Fibroblast of skin of left quadriceps (primary cell): ENCODE results near the gene ZNF593OS.
A peak's percentile ranks its signal among the peaks of the same experiment; 100 is the strongest.

Source experiments
- DNase-seq, 2 experiments: peaks; one replicate each; pipeline ENCODE4 v3.0.0-alpha.2; 2013; ENCODE audit warnings: low read depth in 2 of 2

Gene ZNF593OS

DNA sequence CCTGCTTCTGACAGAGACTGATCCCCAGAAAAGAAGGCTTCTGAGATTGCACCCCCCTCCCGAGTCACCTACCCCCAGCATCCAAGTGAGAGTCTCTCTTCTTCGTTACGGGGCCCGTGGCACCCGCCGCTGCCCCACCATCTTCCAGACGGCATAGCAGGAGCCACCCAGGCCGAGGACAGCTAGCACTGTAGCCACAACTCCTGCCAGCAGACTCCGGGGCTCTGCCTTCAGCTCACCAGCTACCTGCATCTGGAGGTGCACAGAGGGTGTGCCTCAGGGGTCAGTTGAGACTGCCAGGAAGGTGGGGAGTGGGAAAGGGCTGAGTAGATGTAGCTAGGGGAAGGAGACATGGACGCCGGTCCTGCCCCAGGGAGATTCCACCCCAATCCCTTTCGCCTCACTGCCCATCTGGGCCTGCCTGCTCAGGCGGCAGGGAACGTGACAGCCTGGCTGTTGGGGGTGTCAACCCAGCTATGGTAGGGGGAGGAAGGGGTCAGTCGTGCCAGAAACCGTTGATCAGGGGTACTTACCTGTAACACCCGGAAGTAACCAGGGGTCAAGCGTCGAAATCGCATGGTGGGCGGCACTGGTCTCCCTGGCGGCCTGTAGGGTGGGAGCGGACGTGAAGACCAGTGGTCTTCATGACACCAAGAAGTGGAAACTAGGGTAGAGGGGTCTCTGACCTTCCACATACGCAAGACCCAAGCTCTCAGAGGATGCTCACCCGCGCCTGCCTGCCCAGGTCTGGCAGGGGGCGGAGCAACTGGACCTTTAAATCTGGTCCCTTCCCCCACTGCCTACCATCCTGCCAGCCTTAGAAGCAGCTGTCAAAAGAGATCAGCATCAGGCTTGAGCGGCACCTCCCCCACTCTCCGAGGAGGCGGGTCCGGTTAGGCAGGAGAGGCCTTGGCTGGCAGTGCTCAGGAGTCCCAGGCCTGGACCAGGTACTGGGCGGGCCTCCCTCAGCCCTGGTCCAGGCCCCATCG lies at the start of gene ZNF593OS:
ZNF593OS (minus strand) TSS at position 749 of the 989 bp plus-strand sequence; CDS start at position 578, 171 bp downstream.
- no peak for DNase-seq

DNA sequence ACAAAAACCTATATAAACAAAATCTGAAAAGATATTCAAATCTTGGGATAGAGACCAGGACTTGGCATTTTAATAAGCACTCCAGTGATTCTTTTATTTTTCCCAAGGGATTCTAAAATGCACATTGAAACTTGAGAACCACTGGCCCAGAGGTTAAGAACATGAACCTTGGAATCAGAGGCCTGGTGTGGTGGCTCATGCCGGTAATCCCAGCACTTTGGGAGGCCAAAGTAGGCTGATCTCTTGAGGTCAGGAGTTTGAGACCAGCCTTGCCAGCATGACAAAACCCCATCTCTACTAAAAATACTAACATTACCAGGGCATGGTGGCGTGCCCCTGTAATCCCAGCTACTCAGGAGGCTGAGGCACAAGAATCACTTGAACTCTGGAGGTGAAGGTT lies 49.5 kb upstream of the ZNF593OS start:
- no peak for DNase-seq

DNA sequence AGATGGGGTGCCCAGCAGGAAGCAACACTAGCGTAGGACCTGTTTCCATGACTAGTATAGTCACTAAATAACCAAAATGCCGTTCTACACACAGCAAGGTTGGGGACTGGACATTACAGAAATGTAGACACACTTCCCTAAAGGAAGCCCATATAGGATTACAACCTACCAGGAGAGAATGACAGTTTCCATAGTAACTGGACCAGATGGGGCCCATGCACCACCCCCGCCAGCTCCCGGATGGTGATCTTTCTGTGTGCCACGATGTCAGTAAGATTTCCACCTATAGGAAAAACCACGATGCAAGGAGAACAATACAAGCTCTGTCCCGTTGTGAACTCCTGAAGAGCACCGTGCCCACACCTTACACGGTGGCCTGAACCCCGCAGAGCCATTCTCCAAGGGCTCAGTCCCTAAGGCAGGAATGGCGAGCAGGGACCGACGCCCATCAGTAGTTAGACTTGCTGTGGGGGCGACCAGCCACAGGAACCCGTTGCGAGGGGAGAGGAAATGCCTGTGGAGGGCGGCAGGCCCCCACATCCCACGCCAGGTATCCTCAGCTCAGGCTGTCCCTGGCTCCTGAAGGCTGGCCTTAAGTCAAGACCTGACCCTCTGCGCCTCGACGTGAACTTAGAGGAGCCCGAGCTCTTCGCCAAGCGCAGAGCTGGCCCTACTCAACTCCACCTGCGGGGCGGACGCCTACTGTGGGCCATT lies 48.7 kb upstream of the ZNF593OS start:
- no peak for DNase-seq

DNA sequence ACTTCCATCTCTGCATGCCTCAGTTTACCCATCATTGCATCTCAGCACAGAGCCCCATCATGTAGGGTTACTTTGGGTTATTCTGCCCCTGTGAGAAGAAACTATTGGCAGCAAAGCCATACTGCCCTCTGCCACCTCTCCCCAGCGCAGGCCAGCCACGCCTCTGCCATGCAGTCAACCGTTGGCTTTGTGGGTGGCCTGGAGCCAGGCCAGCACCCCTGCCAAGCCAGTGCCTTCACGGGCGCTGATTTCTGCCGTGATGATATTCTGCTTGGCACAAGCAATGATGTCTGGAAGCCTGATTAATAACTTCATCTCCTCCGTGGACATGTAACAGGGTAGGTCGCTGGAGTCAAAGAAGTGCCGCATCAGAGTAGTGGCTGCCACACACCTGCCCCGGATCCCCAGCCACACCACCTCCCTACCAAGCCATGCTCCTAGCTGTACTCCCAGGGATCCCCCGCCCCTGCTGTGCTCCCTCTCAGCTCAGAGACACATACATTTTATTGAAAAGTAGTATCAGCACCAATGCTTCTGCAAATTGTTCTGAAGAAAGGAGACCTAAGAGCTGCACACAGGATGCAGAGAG lies 47.4 kb upstream of the ZNF593OS start:
- DNase-seq: no peak

DNA sequence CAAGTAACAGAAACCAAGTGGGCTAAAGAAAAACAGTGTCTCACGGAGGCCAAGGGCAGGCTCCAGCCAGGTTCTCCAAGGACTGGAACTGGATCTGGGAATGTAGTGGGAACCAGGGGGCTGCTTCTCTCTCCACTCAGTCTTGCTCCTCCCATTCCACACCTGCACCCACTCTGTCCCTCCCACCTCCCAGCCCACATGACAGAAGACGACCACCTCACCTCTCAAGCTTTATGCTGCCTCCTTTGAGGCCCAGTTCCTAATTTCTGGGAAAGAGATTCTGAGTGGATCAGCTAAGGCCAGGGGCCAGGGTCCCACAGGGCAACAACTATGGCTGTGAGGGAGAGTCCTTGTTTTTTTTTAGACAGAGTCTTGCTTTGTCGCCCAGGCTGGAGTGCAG lies 43.6 kb upstream of the ZNF593OS start:
- DNase-seq: no peak

DNA sequence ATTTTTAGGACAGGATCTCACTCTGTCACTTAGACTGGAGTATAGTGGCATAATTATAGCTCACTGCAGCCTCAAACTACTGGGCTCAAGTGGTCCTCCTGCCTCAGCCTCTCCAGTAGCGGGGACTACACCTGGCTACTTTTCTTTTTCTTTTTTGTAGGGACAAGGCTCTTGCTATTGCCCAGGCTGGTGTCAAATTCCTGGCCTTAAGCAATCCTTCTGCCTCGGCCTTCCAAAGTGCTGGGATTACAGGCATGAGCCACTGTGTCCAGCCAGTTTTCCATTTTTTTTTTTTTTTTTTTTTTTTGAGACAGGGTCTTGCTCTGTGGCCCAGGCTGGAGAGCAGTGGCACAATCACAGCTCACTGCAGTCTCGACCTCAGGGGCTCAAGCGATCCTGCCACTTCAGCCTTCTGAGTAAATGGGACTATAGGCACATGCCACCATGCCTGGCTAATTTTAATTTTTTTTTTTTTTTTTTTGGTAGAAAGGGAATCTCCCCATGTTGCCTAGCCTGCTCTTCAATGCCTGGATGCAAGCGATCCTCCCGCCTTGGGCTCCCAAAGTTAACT lies 41.8 kb upstream of the ZNF593OS start:
- DNase-seq: no peak

DNA sequence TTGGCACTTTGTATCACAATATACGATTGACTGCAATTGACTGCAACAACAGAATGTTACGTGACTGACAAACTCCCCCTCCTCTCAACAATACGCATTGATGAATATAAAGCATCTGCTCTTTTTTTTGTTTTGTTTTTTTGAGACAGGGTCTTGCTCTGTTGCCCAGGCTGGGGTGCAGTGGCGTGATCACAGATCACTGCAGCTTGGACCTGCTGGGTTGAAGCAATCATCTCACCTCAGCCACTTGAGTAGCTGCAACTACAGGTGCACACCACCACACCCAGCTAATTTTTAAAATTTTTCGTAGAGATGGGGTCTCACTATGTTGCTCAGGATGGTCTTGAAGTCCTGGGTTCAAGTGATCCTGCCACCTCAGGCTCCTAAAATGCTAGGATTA lies 41.1 kb upstream of the ZNF593OS start:
- no peak for DNase-seq

DNA sequence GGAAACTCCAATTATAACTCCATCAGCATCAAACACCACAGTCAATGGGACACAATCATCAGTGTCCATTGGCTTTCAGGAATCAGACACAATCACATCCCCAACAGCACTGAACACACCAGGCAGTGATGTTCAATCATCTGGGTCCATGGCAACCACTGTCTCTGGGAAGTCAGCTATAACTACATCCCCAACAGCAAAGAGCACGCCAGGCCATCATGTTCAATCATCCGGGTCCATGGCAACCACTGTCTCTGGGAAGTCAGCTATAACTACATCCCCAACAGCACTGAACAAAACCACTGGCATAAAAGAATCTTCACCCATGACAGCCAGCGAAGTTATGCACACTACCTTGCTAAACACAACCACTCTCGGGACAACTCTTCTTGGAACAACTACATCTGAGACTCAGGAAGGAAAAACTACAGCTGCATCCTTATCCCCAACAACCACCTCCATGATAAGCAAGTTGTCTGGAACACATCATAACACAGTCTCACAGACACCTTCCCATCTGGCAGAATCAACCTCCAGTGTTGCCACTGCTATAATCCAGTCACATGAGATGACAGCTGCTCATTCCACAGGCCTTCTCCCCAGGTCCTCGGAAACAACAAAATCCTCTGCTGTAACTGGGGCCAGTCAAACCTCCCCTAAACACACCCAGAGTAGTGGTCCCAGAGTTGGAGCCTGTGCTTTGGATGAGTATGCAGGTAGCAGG lies 38.7 kb upstream of the ZNF593OS start:
- DNase-seq: no peak

DNA sequence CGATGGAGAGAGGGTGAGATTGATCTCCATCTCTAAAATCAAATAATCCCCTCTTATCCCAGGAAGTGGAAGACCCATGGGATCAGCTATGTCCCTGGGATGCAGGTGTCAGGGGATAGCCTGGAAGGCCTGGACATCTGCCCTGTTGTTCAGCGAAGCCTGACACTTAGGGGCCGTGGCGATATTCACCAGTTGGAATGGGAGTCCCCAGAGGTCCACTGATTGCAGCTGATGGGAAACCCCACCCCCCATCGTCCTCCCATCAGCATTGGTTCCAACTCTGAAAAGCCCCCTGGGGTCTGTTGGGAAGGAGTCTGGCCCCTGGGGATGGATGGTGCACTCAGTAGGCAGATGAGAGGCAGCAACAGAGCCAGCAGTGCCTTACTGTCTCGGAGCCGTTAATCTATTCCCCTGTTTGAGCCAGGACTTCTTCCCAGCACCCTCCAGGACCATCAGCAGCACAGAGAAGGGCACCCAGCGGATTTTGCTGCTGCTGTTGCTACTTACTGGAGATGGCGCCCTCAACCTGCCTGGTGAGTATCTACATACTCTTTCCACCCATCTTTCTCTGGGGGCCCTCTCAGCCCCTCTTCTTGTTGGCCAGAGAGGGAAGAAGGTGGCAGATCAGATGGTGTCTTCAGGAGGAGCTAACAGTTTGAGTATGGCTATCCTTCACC lies 32.1 kb upstream of the ZNF593OS start:
- no peak for DNase-seq

DNA sequence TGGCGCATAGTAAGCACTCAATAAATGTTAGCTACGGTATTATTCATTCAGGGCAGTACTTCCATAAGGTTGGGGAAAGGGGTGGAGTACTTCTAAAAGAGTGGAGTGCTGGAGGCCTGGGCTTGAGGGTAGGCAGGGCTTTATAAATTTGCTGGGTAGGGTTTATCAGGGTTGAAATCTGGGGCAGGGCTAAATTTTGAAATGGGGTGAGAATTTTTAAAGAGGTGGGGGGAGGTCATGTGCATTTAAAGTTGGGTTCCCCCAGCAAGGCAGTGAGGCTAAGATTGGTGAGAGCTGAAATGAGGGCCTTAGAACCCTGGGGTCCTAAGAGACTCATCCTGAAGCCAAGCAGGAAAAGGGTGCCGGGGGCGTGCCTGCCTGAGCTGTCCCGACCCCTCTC lies 28.8 kb upstream of the ZNF593OS start:
- DNase-seq: no peak

DNA sequence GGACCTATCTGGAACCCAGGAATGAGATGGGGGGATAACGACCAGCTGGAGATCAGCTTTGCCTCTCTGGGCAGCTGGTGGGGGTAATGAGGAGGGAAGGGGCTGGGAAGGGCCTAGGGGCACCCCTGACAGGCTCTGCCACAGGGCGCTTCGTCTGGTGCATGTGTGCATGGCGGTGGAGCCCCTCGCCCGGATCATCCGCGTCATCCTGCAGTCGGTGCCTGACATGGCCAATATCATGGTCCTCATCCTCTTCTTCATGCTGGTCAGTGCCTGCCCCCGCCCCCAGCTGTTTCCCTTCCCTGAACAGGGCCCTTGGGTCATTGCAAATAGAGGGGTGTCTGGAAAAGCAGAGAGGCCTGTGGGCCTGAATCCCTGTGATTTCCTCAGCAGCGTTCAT lies 26.2 kb upstream of the ZNF593OS start:
- DNase-seq: no peak

DNA sequence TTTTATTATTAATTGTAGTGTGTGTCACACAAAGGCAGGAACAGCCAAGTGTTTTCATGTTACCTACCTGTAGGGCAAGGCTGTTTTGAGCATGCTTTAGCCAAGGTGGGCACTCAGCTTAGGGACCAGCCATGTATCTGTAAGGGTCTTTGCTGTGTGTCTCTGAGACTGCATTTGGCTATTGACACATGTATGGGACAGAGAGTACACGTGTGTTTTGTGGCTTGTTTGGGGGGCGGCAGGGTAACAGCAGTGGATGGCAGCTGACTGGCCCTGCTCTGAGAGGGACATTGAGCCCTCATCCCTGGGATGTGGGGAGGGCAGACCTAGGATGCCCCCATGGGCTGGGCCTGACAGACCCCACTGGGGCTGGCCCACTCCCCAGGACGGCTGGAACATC lies 25.7 kb upstream of the ZNF593OS start:
- DNase-seq: no peak

DNA sequence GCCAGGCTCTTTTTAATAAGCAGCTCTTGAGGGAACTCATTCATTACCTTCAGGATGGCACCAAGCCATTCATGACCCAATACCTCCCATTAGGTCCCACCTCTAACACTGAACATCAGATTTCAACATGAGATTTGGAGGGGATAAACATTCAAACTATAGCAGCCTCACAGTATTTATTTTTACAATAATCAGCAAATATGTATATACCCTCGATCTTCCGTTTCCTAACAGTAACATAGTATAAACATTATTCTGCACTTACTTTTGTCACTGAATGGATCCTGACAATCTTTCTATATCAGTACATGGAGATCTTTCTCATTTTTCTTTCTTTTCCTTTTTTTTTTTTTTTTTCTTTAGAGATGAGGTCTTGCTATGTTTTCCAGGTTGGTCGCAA lies 24.2 kb upstream of the ZNF593OS start:
- no peak for DNase-seq

DNA sequence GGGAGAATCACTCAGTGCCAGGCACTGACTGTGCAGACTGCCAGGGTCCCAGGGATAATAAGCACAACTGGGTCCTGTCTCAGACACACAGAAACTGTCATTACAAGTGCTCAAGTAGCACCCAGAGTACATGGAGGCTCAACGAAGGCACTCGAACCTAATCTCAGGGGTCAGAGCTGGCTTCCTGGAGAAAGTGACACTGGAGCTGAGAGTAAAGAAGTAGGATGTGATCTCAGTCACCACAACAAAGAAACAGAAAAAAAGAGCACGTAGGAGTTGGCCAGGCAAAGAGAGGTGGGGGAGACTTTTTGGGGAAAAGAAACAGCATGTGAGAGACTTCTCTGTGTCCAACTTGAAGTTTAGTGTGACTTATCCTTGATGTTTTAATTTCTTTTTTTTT lies 20.1 kb upstream of the ZNF593OS start:
- DNase-seq: no peak

DNA sequence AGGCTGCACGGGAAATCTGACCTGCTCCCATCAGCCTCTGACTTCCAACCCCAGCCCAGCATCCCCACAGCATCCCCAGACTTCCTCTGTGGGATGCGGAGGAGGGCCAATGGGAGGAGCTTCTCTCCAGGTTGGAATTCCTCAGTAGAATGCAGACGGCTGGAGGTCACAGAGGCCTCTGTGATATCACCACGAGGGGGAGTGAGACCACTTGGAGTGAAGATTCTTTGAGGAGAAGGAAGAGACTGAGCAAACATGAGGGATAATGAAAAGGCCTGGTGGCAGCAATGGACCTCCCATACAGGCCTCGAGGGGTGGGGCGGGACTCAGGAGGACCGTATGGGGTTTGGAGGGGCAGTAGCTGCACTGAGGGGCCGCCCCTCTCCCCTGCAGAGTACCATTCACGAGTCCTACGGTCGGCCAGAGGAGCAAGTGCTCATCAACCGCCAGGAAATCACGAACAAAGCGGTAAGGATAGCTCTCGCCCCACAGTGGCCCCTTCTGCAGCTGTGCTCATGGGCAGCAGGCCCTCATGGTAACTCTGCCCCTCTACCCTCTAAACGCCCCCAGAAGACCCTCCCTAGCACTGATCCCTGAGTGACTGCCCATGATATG lies 18.8 kb upstream of the ZNF593OS start, which contains the start of gene CATSPER4:
CATSPER4 (plus strand) TSS at position 230 of the 615 bp plus-strand sequence; CDS start at position 256, 26 bp downstream.
- DNase-seq: peak in 1 of 2 experiments; percentile 3

DNA sequence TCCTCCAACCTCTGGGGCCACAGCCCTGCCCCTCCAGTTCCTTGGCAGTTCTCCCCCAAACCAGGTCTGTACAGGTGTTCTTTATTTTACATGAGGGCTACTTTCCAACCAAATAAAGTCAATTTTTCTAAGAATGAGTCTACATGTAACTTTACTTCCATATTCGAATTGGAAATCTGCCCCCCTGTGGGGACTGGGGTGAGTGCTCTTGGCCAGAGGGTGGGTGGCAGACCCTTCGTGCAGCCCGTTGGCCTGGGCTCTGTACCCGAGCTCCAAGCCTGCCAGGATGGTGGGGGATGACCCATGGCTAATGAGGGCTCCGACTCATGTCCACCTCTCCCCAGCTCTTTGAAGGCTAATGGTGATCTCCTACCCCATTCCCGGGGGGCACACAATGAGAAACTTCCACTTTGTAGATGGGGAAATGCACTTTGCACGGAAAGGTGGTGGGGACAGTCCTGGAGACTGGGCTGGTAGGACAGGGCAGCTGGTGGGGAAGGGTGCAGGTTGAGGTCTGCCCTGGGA lies 18.2 kb upstream of the ZNF593OS start:
- DNase-seq: no peak

DNA sequence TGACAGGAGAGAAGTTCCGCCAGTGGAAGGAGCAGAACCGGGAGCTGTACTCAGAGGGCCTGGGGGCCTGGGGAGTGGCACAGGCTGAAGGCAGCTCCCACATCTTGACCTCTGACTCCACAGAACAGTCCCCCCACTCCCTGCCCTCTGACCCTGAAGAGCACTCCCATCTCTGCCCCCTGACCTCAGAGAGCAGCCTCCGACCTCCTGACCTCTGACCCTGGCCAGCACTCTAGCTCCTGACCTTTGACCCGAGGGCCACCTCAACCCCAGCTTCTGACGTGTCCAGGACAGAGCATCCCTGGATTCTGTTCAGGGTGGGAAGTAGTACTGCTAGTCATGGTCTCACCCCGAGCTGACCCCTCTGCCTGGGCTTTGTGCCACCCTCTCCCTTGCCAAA lies 17.7 kb upstream of the ZNF593OS start:
- no peak for DNase-seq

DNA sequence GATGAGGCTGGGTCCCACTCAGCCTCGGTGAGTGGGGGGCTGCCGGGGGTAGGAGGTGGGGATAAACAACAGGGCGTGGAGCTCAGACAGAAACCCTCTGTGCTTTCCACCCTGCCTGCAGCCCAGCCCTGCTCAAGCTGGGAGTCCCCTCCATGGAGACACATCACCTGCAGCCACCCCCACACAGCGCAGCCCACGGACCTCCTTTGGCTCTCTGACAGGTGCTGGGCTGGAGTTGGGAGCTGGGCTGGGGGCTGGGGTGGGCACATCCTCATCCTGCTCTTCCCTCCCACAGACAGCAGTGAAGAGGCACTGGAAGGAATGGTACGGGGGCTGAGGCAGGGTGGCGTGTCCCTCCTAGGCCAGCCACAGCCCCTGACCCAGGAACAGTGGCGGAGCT lies 16.8 kb upstream of the ZNF593OS start:
- no peak for DNase-seq

DNA sequence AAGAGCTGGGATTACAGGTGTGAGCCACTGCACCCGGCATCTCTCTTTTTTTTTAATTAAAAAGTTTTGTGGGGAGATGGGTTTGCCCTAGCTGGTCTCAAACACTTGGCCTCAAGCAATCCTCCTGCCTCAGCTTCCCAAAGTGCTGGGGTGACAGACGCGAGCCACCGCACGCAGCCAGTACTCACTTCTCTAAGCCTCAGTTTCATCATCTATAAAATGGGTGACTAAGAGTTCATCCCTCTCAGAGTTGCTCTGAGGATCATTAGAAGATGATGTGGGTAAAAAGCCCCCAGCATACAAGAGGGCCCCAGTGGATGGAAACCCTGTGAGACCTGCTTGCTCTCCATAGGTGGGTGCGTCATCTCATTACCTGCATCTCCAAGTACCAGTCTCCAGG lies 16.2 kb upstream of the ZNF593OS start:
- DNase-seq: no peak

DNA sequence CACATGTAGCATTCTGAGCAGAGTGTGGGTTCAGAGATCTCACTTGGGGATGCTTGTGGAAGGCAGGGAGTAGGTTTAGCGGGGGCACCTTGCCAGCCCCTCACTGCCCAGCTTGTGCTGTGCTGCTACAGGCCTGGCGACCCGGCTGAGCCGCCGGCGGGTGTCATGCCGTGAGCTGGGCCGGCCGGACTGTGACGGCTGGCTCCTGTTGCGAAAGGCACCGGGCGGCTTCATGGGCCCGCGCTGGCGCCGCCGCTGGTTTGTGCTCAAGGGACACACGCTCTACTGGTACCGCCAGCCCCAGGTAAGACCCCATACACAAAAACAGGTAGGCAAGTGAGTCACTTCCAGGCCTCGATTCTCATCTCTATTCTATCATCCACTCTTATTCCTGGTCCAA lies 13.3 kb upstream of the ZNF593OS start:
- DNase-seq: no peak
